ENCODE measurements around the gene CHD2. TPM values are rescaled to one million over a fixed set of nuclear protein-coding genes. Genes with fewer than 3 reads are reported as not detected.

The CHD2 gene
- polyA plus RNA-seq, 1 experiment, result 62.6 TPM

DNA sequence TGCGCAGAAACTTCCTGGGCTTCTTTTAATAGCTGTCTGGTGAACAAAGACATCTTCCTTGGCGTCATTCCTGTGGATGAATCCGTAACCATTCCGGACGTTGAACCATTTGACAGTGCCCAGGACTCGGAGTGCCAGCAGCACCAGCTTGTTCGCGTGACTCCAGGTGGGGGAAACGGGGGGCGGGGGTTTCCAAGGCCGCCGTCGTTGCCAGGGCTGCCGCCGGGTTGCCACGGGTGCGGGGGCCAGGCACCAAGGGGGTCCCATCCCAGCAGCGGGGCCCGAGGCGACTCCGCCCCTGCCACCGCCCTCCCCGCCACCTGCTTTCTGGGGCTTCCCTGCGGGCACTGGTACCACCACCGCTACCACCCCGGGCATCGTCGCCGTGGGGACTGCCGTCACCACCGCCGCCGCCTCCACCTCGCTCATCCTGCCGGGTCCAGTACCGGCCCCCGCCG, 166.1 kb downstream of the CHD2 start:
- no peak overlapping the region for H3K27ac ChIP-seq (ENCODE audit: low read depth, low read length)
- TF ChIP-seq, protein P1, sequence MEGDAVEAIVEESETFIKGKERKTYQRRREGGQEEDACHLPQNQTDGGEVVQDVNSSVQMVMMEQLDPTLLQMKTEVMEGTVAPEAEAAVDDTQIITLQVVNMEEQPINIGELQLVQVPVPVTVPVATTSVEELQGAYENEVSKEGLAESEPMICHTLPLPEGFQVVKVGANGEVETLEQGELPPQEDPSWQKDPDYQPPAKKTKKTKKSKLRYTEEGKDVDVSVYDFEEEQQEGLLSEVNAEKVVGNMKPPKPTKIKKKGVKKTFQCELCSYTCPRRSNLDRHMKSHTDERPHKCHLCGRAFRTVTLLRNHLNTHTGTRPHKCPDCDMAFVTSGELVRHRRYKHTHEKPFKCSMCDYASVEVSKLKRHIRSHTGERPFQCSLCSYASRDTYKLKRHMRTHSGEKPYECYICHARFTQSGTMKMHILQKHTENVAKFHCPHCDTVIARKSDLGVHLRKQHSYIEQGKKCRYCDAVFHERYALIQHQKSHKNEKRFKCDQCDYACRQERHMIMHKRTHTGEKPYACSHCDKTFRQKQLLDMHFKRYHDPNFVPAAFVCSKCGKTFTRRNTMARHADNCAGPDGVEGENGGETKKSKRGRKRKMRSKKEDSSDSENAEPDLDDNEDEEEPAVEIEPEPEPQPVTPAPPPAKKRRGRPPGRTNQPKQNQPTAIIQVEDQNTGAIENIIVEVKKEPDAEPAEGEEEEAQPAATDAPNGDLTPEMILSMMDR (IDR thresholded peaks at IDR 0.05; ENCODE audit: low read depth, low read length), result no peak
- CTCF ChIA-PET, result interaction anchor here (1.5 kb wide), 1 partner anchor 36 kb away, joined by 5 read pairs; no protein-coding TSS in a partner anchor
- H3K4me3 ChIP-seq (ENCODE audit: low read depth, low read length), result no peak overlapping the region
- POLR2A ChIA-PET, result no interaction called here
- H3K27me3 ChIP-seq (ENCODE audit: control insufficient read depth, insufficient read depth, low read length), result peaks cover 19% of the 10 kb centered on the region
- no peak for DNase-seq (ENCODE audit: low read depth, low spot score)
- no peaks in the 10 kb centered on the region for H3K9me3 ChIP-seq (ENCODE audit: control insufficient read depth, insufficient read depth, low read length)

GRCh38 chr15:93066834-93067648, 166.9 kb downstream of the CHD2 start:
- ChIA-PET CTCF (interaction anchor here (1.5 kb wide), 1 partner anchor 37 kb away, joined by 5 read pairs; no protein-coding TSS in a partner anchor), POLR2A (no interaction called here)
- no peak overlapping the region for H3K27ac ChIP-seq (ENCODE audit: low read depth, low read length)
- no peak for DNase-seq (ENCODE audit: low read depth, low spot score)
- peaks cover 26% of the 10 kb centered on the region for H3K27me3 ChIP-seq (ENCODE audit: control insufficient read depth, insufficient read depth, low read length)
- no peak overlapping the region for H3K4me3 ChIP-seq (ENCODE audit: low read depth, low read length)
- H3K9me3 ChIP-seq (ENCODE audit: control insufficient read depth, insufficient read depth, low read length), result no peaks in the 10 kb centered on the region
- TF ChIP-seq, protein P1 (IDR thresholded peaks at IDR 0.05; ENCODE audit: low read depth, low read length), result no peak

DNA sequence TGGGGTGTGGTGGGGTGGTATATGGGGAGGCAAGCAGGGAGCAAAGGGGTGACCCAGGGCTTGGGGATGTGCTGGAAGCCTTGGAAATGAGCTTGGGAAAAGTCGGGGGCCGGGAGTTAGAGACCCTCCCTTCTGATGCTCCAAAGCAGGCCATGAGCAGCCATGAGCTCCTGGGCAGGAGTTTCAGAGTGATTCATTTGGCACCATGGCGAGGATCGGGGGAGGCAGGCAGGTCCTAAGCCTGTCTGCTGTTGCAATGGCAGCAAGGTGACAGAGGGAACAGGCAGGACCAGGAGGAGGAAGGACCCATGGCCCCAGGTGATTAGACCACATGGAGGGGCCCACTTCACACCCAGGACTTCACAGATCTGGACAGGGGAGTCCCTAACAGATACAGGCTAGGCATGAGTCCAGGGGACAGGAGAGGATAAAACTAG, 167.5 kb downstream of the CHD2 start:
- Histone ChIP-seq H3K9me3 (ENCODE audit: control insufficient read depth, insufficient read depth, low read length) (no peaks in the 10 kb centered on the region; the same call in 1 of the 2 replicates), H3K27ac (ENCODE audit: low read depth, low read length) (no peak overlapping the region), H3K4me3 (ENCODE audit: low read depth, low read length) (no peak overlapping the region), H3K27me3 (ENCODE audit: control insufficient read depth, insufficient read depth, low read length) (peaks cover 31% of the 10 kb centered on the region)
- no peak for DNase-seq (ENCODE audit: low read depth, low spot score)
- ChIA-PET CTCF (interaction anchor here (0.6 kb wide), 2 partner anchors 20 to 1052 kb away, joined by 3 read pairs; no protein-coding TSS in a partner anchor), POLR2A (no interaction called here)
- TF ChIP-seq, protein P1 (IDR thresholded peaks at IDR 0.05; ENCODE audit: low read depth, low read length), result no peak

- H3K4me3 ChIP-seq (ENCODE audit: low read depth, low read length), result no peak overlapping the region
- TF ChIP-seq, protein P1 (IDR thresholded peaks at IDR 0.05; ENCODE audit: low read depth, low read length), result no peak
- no peak for DNase-seq (ENCODE audit: low read depth, low spot score)
- H3K9me3 ChIP-seq (ENCODE audit: control insufficient read depth, insufficient read depth, low read length), result no peaks in the 10 kb centered on the region; the same call in 1 of the 2 replicates
- POLR2A ChIA-PET, result no interaction called here
- CTCF ChIA-PET, result interaction anchor here (2.1 kb wide), 1 partner anchor 19 kb away, joined by 7 read pairs; no protein-coding TSS in a partner anchor
- H3K27me3 ChIP-seq (ENCODE audit: control insufficient read depth, insufficient read depth, low read length), result peaks cover 39% of the 10 kb centered on the region
- H3K27ac ChIP-seq (ENCODE audit: low read depth, low read length), result no peak overlapping the region
Observed at GRCh38 chr15:93068581-93069199, 168.6 kb downstream of the CHD2 start.
